Heart left ventricle (tissue), 16 donors: Measurements from ENCODE around the gene NCBP2. TPM values are rescaled to one million over a fixed set of nuclear protein-coding genes. Genes with fewer than 3 reads are reported as not detected.

Experiments used
- ATAC-seq, 4 donors: fragments of 200-7000 bp; cut with Tn5 transposase; one replicate each; pipeline ENCODE4 v1.9.1; 2020 to 2022; ENCODE audit warnings: moderate library complexity in 4 of 4, mild to moderate bottlenecking in 3 of 4, moderate number of reproducible peaks in 1 of 4
- DNase-seq, 5 donors: peaks; one replicate each; pipeline ENCODE4 v3.0.0-alpha.2; 2020
- H3K27ac ChIP-seq, 12 donors: fragments of 200-600 bp; sonication (generic) in 4 of 12; one replicate each; pipeline versions ENCODE4 v1.5.0 to v1.8.0; 2016 to 2022; ENCODE audit warnings: mild to moderate bottlenecking in 2 of 12
- H3K27me3 ChIP-seq, 9 donors: fragments of 200-600 bp; sonication (generic) in 2 of 9; one replicate each; pipeline versions ENCODE4 v1.5.1 to v1.8.0; 2016 to 2022; ENCODE audit warnings: mild to moderate bottlenecking in 3 of 9
- H3K36me3 ChIP-seq, 9 donors: fragments of 200-600 bp; sonication (generic) in 2 of 9; one replicate each; pipeline versions ENCODE4 v1.5.0 to v1.8.0; 2018 to 2022; ENCODE audit warnings: mild to moderate bottlenecking in 2 of 9
- H3K4me1 ChIP-seq, 12 donors: fragments of 200-600 bp; sonication (generic) in 4 of 12; one replicate each; pipeline versions ENCODE4 v1.5.0 to v1.8.0; 2016 to 2022; ENCODE audit warnings: mild to moderate bottlenecking in 3 of 12
- H3K4me3 ChIP-seq, 12 donors: fragments of 200-600 bp; sonication (generic) in 4 of 12; one replicate each; pipeline versions ENCODE4 v1.5.0 to v1.8.0; 2017 to 2022; ENCODE audit warnings: mild to moderate bottlenecking in 9 of 12, moderate library complexity in 4 of 12
- H3K9me3 ChIP-seq, 12 donors: fragments of 200-600 bp; sonication (generic) in 4 of 12; one replicate each; pipeline versions ENCODE4 v1.5.0 to v1.8.0; 2016 to 2022; ENCODE audit warnings: mild to moderate bottlenecking in 1 of 12
- CTCF ChIP-seq, 12 donors: fragments of 200-600 bp; sonication (generic) in 4 of 12; IDR thresholded peaks; one replicate each; pipeline versions ENCODE4 v1.5.0 to v1.8.0; 2018 to 2022; ENCODE audit warnings: antibody characterized with exemption in 12 of 12, mild to moderate bottlenecking in 5 of 12
- POLR2A ChIP-seq, 2 donors: fragments of 450-650 bp; IDR thresholded peaks; one replicate each; pipeline ENCODE4 v1.6.1; 2017; ENCODE audit warnings: antibody characterized with exemption in 2 of 2, mild to moderate bottlenecking in 2 of 2, moderate library complexity in 2 of 2
- WGBS, 4 donors: extraction: QIAGEN DNeasy Blood & Tissue Kit in 2 of 4; methylation state at CpG; one replicate each; pipeline versions ENCODE4 v1.1.5 to v1.1.7; 2013 to 2018; 5-methylcytosine and 5-hydroxymethylcytosine counted together
- intact Hi-C, 10 donors: fragments of 100-400 bp; cut with DNase I; formaldehyde crosslinking; loops; one replicate each; pipeline versions ENCODE4 v1.11.1 to v1.14.2; 2022
- polyA plus RNA-seq, 2 donors: library from polyadenylated mRNA; stranded (reverse); fragments of 200-250 nt; gene quantifications; one replicate each; pipeline ENCODE4 v1.2.3, GENCODE V29; 2013
- total RNA-seq, 9 donors: library from RNA; depleted of rRNA in 2 of 9; stranded (reverse); fragments of >200 nt in 2 of 9; fragmentation: NEBNext Ultra II Directional in 3 of 9; extraction: Animal tissue kit (Norgen Biotek cat#: 25700) in 3 of 9; gene quantifications; one replicate each; pipeline versions ENCODE4 v1.1.0 to v1.2.4, GENCODE V29; 2016 to 2023
- donor health status: ischemic (EF 13 %, LVEDD 7.1; RV severe dilation, severe dysfunction).
- donor health status: healthy with polysubstance abuse.
- donor health status: DM: no; HTN: yes; CAD: no.
- donor health status: DM: no; HTN: no; CAD: no.
- donor health status: ischemic (EF 25% LVEDD 6.9; RV normal size, moderate dysfunction).
- donor health status: ischemic (EF 25% LVEDD 5.7; RV mildly dilated, moderate dysfunction).
- donor health status: healthy.
- donor health status: DM: yes; HTN: yes; CAD: no.
- donor health status: ischemic (EF 35%, LVEDD 5.7; RV mildly dilated, moderate dysfunction).
- donor health status: nonischemic (EF 11% LVEDD 7.7; RV severe dilation, severe dysfunction).
- donor health status: DM: yes; HTN: yes; CAD: no.
- donor health status: PGD.
- donor health status: ischemic (EF 29% LVEDD 5.4; RV normal size, mild dysfunction).
- donor health status: nonischemic (EF 23%, LVEDD 6.1; RV moderate dilation, normal function).

NCBP2 gene
- total and polyA plus RNA-seq, 11 donors, result 20.7 to 55.5 (median 38.9) TPM

GRCh38 chr3:196971094-196971698, 28.9 kb upstream of the NCBP2 start:
- Histone ChIP-seq H3K27ac (no peak overlapping the region), H3K4me1 (peaks cover 0 to 27% (median 10%) of the 10 kb centered on the region in 12 donors), H3K36me3 (no peaks in the 10 kb centered on the region), H3K9me3 (no peaks in the 10 kb centered on the region), H3K4me3 (no peak overlapping the region), H3K27me3 (no peaks in the 10 kb centered on the region)
- ATAC-seq (no peak), DNase-seq (no peak)
- intact Hi-C loops, result loop anchor here in 5 of 10 donors (2.0 to 10.0 kb wide), 5 partner anchors 132 to 364 kb away; no protein-coding TSS in a partner anchor
- 79 to 92% (median 84%) methylated on average over 7 of the region's 7 CpGs for WGBS, 4 donors
- no peak for TF ChIP-seq POLR2A (IDR thresholded peaks at IDR 0.05)
- TF ChIP-seq CTCF (IDR thresholded peaks at IDR 0.05), result no peak

- H3K9me3 ChIP-seq, result no peaks in the 10 kb centered on the region
- H3K4me3 ChIP-seq, result no peak overlapping the region
- 75 to 85% (median 84%) methylated on average over 15 of the region's 15 CpGs for WGBS, 4 donors
- ATAC-seq, result no peak
- peaks cover 0 to 27% (median 10%) of the 10 kb centered on the region in 12 donors for H3K4me1 ChIP-seq
- no peaks in the 10 kb centered on the region for H3K36me3 ChIP-seq
- TF ChIP-seq CTCF (IDR thresholded peaks at IDR 0.05) (no peak), POLR2A (IDR thresholded peaks at IDR 0.05) (no peak)
- H3K27ac ChIP-seq, result no peak overlapping the region
- no peak for DNase-seq
- intact Hi-C loops, result loop anchor here in 5 of 10 donors (1.0 to 10.0 kb wide), 6 partner anchors 132 to 364 kb away; no protein-coding TSS in a partner anchor
- H3K27me3 ChIP-seq, result no peaks in the 10 kb centered on the region
These were observed 28.3 kb upstream of the NCBP2 start for GRCh38 chr3:196970547-196971093.

DNA sequence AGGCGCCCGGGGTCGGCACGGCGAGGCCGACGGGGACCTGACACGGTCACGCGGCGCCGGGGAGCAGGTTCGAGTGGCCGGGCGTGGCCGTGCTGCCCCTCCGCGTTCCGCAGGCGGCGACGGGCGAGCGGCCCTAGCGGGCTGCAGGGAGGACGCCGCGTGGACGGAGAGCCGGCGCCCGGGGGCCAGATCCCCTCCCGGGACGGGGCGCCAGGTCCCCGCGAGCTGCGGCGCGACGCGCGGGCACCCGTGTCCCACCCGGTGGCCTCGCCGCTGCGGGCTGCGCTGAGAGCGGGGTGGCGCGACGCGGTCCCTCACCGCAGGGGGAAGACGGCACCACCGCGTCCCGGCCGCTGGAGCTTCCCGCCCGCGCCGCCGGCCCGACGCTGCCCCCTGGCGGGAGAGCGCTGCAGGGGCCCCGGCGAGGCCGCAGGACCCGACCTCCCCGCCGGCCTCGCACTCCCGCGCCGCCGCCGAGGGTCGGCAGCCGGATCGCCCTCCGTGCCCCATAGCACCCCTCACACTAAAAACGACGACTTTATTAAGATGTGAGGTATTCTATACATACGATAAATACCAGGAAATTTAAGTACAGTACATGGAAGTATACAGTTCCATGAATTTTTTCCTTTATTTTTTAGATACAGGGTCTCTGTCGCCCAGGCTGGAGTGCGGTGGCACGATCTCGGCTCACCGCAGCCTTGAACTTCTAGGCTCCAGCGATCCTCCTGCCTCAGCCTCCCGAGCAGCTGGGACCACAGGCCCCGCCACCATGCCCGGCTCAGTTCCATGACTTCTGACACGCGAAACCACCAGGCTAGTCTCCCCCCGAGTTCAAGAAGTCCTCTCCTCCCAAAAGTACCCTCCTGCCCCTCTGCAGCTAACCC, 27.6 kb upstream of the NCBP2 start:
- peak overlapping the region; percentile 66 to 97 (median 84) for H3K4me3 ChIP-seq
- intact Hi-C loops, result loop anchor here in 8 of 10 donors (1.0 to 10.0 kb wide), 9 partner anchors 27 to 425 kb away; partner anchors contain the start of gene NCBP2 (in 2 of the 8)
- no peaks in the 10 kb centered on the region for H3K9me3 ChIP-seq
- WGBS, 4 donors, result 9 to 38% (median 12%) methylated on average over 26 to 100 of the region's 100 CpGs
- H3K27me3 ChIP-seq, result no peaks in the 10 kb centered on the region
- H3K27ac ChIP-seq, result peak overlapping the region in 11 of 12 donors; percentile 65 to 85 (median 79)
- peaks cover 0 to 27% (median 10%) of the 10 kb centered on the region in 12 donors for H3K4me1 ChIP-seq
- TF ChIP-seq CTCF (IDR thresholded peaks at IDR 0.05), result peak; percentile 37 to 98 (median 86)
- TF ChIP-seq POLR2A (IDR thresholded peaks at IDR 0.05), result peak in 1 of 2 donors; percentile 11
- H3K36me3 ChIP-seq, result no peaks in the 10 kb centered on the region
- DNase-seq (peak; percentile 58 to 86 (median 63)), ATAC-seq (peak in 3 of 4 donors; percentile 58 to 84 (median 78))
